ENCODE results near the gene RASD2.

- TF ChIP-seq REST (IDR thresholded peaks at IDR 0.05; ENCODE audit: low read depth, low read length) (no peak), POLR2AphosphoS5 (IDR thresholded peaks at IDR 0.05; ENCODE audit: low read length) (no peak), HDAC6 (IDR thresholded peaks at IDR 0.05; ENCODE audit: unreplicated experiment) (no peak), POLR2A (IDR thresholded peaks at IDR 0.05; ENCODE audit: low read depth, low read length) (no peak), CTCF (IDR thresholded peaks at IDR 0.05 in 2 of 3, conservative IDR thresholded peaks at IDR 0.05 in 1 of 3; ENCODE audit: control insufficient read depth in 2 of 3, extremely low read depth in 1 of 3, insufficient read depth in 1 of 3, low read depth in 3 of 3, low read length in 3 of 3) (no peak), SIN3A (IDR thresholded peaks at IDR 0.05; ENCODE audit: low read depth, low read length) (no peak), ZNF24 (IDR thresholded peaks at IDR 0.05) (no peak)
These were observed 30.7 kb upstream of the RASD2 start for GRCh38 chr22:35509960-35510359.

Data from GM12878 (cell line).